Liver (tissue), 3 donors: ENCODE data around the gene KIF2C.

Experiments
- EGR1 ChIP-seq, 2 donors: IDR thresholded peaks; 2 replicates each; pipeline ENCODE4 v1.6.1; 2016 to 2018; ENCODE audit warnings: antibody characterized with exemption in 2 of 2, low read depth in 2 of 2
- HNF4A ChIP-seq, 2 donors: conservative IDR thresholded peaks; 2 replicates each; pipeline ENCODE4 v1.6.1; 2016; ENCODE audit warnings: antibody characterized with exemption in 2 of 2, mild to moderate bottlenecking in 2 of 2
- JUND ChIP-seq, 2 donors: IDR thresholded peaks; 2 replicates each; pipeline ENCODE4 v1.6.1; 2016; ENCODE audit warnings: antibody characterized with exemption in 2 of 2
- RAD21 ChIP-seq, 2 donors: IDR thresholded peaks; 2 replicates each; pipeline ENCODE4 v1.6.1; 2016; ENCODE audit warnings: antibody characterized with exemption in 2 of 2, mild to moderate bottlenecking in 2 of 2
- SP1 ChIP-seq: IDR thresholded peaks from 2 replicates; pipeline ENCODE4 v1.6.1; 2018; ENCODE audit warnings: antibody characterized with exemption, mild to moderate bottlenecking
- TAF1 ChIP-seq: conservative IDR thresholded peaks from 2 replicates; pipeline ENCODE4 v1.6.1; 2016; ENCODE audit warnings: antibody characterized with exemption, mild to moderate bottlenecking
- TF ChIP-seq, protein P1 (sequence below): fragments of 150-350 bp; IDR thresholded peaks from 2 replicates; pipeline ENCODE4 v1.5.1; 2017; ENCODE audit warnings: improper control_type of control experiment, low read depth, low read length; ENCODE audit not compliant: missing input control
- TF ChIP-seq, protein P2 (sequence below): IDR thresholded peaks from 2 replicates; pipeline ENCODE4 v1.6.1; 2016; ENCODE audit warnings: antibody characterized with exemption
- TF ChIP-seq, protein P3 (sequence below): IDR thresholded peaks from 2 replicates; pipeline ENCODE4 v1.6.1; 2016; ENCODE audit warnings: antibody characterized with exemption, mild to moderate bottlenecking
- donor health status: healthy.
- donor health status: healthy.

DNA sequence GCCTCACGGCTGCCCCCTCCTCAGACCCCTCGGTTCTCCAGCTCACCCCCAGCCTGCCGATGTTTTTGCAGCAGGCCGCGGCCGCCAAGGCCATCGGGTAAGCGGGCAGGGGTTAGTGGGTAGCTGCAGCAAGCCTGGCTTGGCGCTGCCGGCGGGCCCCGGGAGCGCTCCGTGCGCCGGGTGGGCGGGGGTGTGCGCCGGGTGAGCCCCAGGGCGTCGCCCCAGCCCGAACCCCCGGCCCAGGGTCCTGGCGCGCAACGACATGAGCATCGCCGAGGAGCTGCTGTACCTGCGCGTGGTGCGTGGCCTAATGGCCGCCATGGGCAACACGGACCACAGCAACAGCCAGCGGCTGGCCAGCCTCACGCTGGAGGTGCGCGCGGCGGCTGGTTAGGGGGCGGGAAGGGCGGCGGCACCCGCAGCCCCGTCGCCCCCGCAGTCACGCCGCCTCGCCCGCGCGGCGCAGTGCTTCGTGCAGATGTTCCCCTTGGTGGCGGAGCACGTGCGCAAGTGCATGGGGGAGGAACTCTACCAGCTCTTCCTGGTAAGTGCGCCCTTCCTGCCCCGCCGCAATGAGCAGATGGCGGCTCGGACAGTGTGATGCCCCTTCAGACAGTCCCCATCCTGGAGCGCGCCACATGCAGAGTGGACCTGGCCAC is 15.2 kb upstream of the KIF2C start:
- TF ChIP-seq, protein P1, sequence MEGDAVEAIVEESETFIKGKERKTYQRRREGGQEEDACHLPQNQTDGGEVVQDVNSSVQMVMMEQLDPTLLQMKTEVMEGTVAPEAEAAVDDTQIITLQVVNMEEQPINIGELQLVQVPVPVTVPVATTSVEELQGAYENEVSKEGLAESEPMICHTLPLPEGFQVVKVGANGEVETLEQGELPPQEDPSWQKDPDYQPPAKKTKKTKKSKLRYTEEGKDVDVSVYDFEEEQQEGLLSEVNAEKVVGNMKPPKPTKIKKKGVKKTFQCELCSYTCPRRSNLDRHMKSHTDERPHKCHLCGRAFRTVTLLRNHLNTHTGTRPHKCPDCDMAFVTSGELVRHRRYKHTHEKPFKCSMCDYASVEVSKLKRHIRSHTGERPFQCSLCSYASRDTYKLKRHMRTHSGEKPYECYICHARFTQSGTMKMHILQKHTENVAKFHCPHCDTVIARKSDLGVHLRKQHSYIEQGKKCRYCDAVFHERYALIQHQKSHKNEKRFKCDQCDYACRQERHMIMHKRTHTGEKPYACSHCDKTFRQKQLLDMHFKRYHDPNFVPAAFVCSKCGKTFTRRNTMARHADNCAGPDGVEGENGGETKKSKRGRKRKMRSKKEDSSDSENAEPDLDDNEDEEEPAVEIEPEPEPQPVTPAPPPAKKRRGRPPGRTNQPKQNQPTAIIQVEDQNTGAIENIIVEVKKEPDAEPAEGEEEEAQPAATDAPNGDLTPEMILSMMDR = no peak
- TF ChIP-seq JUND (IDR thresholded peaks at IDR 0.05) (no peak), RAD21 (IDR thresholded peaks at IDR 0.05) (no peak), SP1 (no peak), HNF4A (conservative IDR thresholded peaks at IDR 0.05) (no peak), EGR1 (IDR thresholded peaks at IDR 0.05; ENCODE audit: low read depth in 2 of 2) (no peak), TAF1 (no peak)
- TF ChIP-seq, protein P2, sequence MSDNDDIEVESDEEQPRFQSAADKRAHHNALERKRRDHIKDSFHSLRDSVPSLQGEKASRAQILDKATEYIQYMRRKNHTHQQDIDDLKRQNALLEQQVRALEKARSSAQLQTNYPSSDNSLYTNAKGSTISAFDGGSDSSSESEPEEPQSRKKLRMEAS = no peak
- TF ChIP-seq, protein P3, sequence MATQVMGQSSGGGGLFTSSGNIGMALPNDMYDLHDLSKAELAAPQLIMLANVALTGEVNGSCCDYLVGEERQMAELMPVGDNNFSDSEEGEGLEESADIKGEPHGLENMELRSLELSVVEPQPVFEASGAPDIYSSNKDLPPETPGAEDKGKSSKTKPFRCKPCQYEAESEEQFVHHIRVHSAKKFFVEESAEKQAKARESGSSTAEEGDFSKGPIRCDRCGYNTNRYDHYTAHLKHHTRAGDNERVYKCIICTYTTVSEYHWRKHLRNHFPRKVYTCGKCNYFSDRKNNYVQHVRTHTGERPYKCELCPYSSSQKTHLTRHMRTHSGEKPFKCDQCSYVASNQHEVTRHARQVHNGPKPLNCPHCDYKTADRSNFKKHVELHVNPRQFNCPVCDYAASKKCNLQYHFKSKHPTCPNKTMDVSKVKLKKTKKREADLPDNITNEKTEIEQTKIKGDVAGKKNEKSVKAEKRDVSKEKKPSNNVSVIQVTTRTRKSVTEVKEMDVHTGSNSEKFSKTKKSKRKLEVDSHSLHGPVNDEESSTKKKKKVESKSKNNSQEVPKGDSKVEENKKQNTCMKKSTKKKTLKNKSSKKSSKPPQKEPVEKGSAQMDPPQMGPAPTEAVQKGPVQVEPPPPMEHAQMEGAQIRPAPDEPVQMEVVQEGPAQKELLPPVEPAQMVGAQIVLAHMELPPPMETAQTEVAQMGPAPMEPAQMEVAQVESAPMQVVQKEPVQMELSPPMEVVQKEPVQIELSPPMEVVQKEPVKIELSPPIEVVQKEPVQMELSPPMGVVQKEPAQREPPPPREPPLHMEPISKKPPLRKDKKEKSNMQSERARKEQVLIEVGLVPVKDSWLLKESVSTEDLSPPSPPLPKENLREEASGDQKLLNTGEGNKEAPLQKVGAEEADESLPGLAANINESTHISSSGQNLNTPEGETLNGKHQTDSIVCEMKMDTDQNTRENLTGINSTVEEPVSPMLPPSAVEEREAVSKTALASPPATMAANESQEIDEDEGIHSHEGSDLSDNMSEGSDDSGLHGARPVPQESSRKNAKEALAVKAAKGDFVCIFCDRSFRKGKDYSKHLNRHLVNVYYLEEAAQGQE = no peak
